KMS-11 (cell line): ENCODE measurements around the gene TAS2R5.
"Not testable (repeated sequence)": the region's sequence is repeated elsewhere in the genome, so short reads cannot be mapped to it uniquely, and the experiment has no call there.

Experiments
- H2AFZ ChIP-seq: fragments of 200-600 bp; sonication (generic); 2 replicates; pipeline ENCODE4 v1.6.1; 2016; ENCODE audit warnings: antibody characterized with exemption, mixed run types, low read depth
- H3K27ac ChIP-seq: fragments of 200-600 bp; sonication (generic); 2 replicates; pipeline ENCODE4 v1.6.1; 2016; ENCODE audit warnings: mild to moderate bottlenecking, mixed run types
- H3K27me3 ChIP-seq: fragments of 200-600 bp; sonication (generic); 2 replicates; pipeline ENCODE4 v1.6.1; 2017; ENCODE audit warnings: mild to moderate bottlenecking, low read depth, mixed run types, moderate library complexity; ENCODE audit not compliant: insufficient read depth
- H3K36me3 ChIP-seq: fragments of 200-600 bp; sonication (generic); 2 replicates; pipeline ENCODE4 v1.6.1; 2017; ENCODE audit warnings: mild to moderate bottlenecking, mixed run types; ENCODE audit not compliant: insufficient read depth
- H3K4me1 ChIP-seq: fragments of 200-600 bp; sonication (generic); 2 replicates; pipeline ENCODE4 v1.6.1; 2016; ENCODE audit warnings: mild to moderate bottlenecking, low read depth, mixed run types; ENCODE audit not compliant: poor library complexity, severe bottlenecking
- H3K4me2 ChIP-seq: fragments of 200-600 bp; sonication (generic); 2 replicates; pipeline ENCODE4 v1.7.0; 2016; ENCODE audit warnings: mild to moderate bottlenecking, mixed run types
- H3K4me3 ChIP-seq: fragments of 200-600 bp; sonication (generic); IDR thresholded peaks from 2 replicates; pipeline ENCODE4 v1.6.1; 2017; ENCODE audit warnings: low read depth, low read length, mixed read lengths; ENCODE audit not compliant: insufficient read depth
- H3K79me2 ChIP-seq: fragments of 200-600 bp; sonication (generic); 2 replicates; pipeline ENCODE4 v1.6.1; 2016; ENCODE audit warnings: low read depth, mixed run types; ENCODE audit not compliant: insufficient read depth
- H3K9ac ChIP-seq: fragments of 200-600 bp; sonication (generic); 2 replicates; pipeline ENCODE4 v1.6.1; 2016; ENCODE audit warnings: mild to moderate bottlenecking, mixed run types
- H4K20me1 ChIP-seq: fragments of 200-600 bp; sonication (generic); 2 replicates; pipeline ENCODE4 v1.6.1; 2016; ENCODE audit warnings: mild to moderate bottlenecking, mixed run types; ENCODE audit not compliant: insufficient read depth
- CTCF ChIP-seq: fragments of 200-600 bp; sonication (generic); conservative IDR thresholded peaks from 2 replicates; pipeline ENCODE4 v1.6.1; 2017; ENCODE audit warnings: low read depth, mild to moderate bottlenecking, antibody characterized with exemption, low read length, moderate library complexity, mixed read lengths

The TAS2R5 gene

GRCh38 chr7:141785706-141786552 lies 4.1 kb upstream of the TAS2R5 start:
- Histone ChIP-seq H2AFZ (no peak overlapping the region), H3K4me2 (no peak overlapping the region), H3K4me1 (no peaks in the 10 kb centered on the region), H3K79me2 (no peaks in the 10 kb centered on the region), H3K27ac (no peak overlapping the region), H3K27me3 (no peaks in the 10 kb centered on the region), H3K4me3 (no peak overlapping the region), H3K36me3 (no peaks in the 10 kb centered on the region), H4K20me1 (no peaks in the 10 kb centered on the region), H3K9ac (no peak overlapping the region)
- TF ChIP-seq CTCF: peak; percentile 95

- H3K4me1 ChIP-seq: no peaks in the 10 kb centered on the region
- no peak overlapping the region for H2AFZ ChIP-seq
- no peaks in the 10 kb centered on the region for H3K27me3 ChIP-seq
- no peaks in the 10 kb centered on the region for H3K36me3 ChIP-seq
- H3K4me2 ChIP-seq: no peak overlapping the region
- no peak overlapping the region for H3K27ac ChIP-seq
- no peak for TF ChIP-seq CTCF
- H4K20me1 ChIP-seq: no peaks in the 10 kb centered on the region
- H3K79me2 ChIP-seq: no peaks in the 10 kb centered on the region
- no peak overlapping the region for H3K4me3 ChIP-seq
- H3K9ac ChIP-seq: no peak overlapping the region
Observed at GRCh38 chr7:141788296-141788695, 1.7 kb upstream of the TAS2R5 start.

- Histone ChIP-seq H3K79me2 (no peaks in the 10 kb centered on the region), H3K27me3 (no peaks in the 10 kb centered on the region), H3K27ac (no peak overlapping the region), H3K4me2 (no peak overlapping the region), H3K36me3 (no peaks in the 10 kb centered on the region), H2AFZ (no peak overlapping the region), H3K9ac (no peak overlapping the region), H3K4me3 (no peak overlapping the region), H3K4me1 (no peaks in the 10 kb centered on the region), H4K20me1 (no peaks in the 10 kb centered on the region)
- TF ChIP-seq CTCF: no peak
Observed at GRCh38 chr7:141792526-141792925, 2.5 kb downstream of the TAS2R5 start.

GRCh38 chr7:141820067-141820466 lies 30.1 kb downstream of the TAS2R5 start:
- no peaks in the 10 kb centered on the region for H3K36me3 ChIP-seq
- no peaks in the 10 kb centered on the region for H4K20me1 ChIP-seq
- H3K4me1 ChIP-seq: no peaks in the 10 kb centered on the region
- no peak overlapping the region for H2AFZ ChIP-seq
- H3K79me2 ChIP-seq: no peaks in the 10 kb centered on the region
- no peak for TF ChIP-seq CTCF
- no peak overlapping the region for H3K4me2 ChIP-seq
- H3K4me3 ChIP-seq: no peak overlapping the region
- no peak overlapping the region for H3K9ac ChIP-seq
- H3K27me3 ChIP-seq: no peaks in the 10 kb centered on the region
- H3K27ac ChIP-seq: no peak overlapping the region

GRCh38 chr7:141822432-141822831 lies 32.4 kb downstream of the TAS2R5 start:
- not testable (repeated sequence) for H3K79me2 ChIP-seq, H3K9ac ChIP-seq, H3K27ac ChIP-seq, H3K4me1 ChIP-seq, H4K20me1 ChIP-seq, H3K4me3 ChIP-seq, H3K4me2 ChIP-seq, H2AFZ ChIP-seq, H3K36me3 ChIP-seq, H3K27me3 ChIP-seq
